ENCODE data around the gene RAB41.

DNA sequence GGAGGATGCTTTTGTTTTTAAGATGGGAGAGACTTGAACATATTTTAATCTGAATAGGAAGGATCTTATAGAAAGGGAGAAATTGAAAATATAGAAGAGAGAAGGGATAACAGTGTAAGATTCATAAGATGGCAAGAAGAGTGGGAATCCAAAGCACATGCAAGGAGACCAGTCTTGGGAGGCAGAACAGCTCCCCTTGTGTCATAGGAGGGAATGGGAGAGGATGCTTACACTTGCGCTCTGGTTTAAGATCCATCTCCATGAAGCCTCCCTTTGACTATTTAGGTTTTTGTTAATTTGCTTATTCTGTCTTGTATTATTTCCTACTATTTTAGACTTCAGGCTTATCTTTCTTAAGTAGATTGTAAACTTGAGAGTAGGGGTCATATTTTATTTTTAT lies 50.6 kb downstream of the RAB41 start:
- TF ChIP-seq ZNF598 (CRISPR knock-in tag; IDR thresholded peaks at IDR 0.05; ENCODE audit: borderline replicate concordance) (no peak), ZNF512B (CRISPR knock-in tag; IDR thresholded peaks at IDR 0.05; ENCODE audit: borderline replicate concordance) (no peak), ZNF337 (CRISPR knock-in tag; IDR thresholded peaks at IDR 0.05; ENCODE audit: borderline replicate concordance, low read depth) (no peak), MXD4 (CRISPR knock-in tag; IDR thresholded peaks at IDR 0.05) (no peak), ARNT2 (CRISPR knock-in tag; IDR thresholded peaks at IDR 0.05; ENCODE audit: low read depth) (no peak), HMG20A (CRISPR knock-in tag; IDR thresholded peaks at IDR 0.05; ENCODE audit: borderline replicate concordance) (no peak), NKX3-1 (CRISPR knock-in tag; IDR thresholded peaks at IDR 0.05) (no peak), CENPX (CRISPR knock-in tag; IDR thresholded peaks at IDR 0.05) (no peak), TAF1 (CRISPR knock-in tag; IDR thresholded peaks at IDR 0.05) (no peak), NFE2 (CRISPR knock-in tag; IDR thresholded peaks at IDR 0.05) (no peak), EZH2 (conservative IDR thresholded peaks at IDR 0.05; ENCODE audit: low read depth, low read length) (no peak), CTCF (CRISPR knock-in tag; IDR thresholded peaks at IDR 0.05) (no peak)
